Right lung (tissue), 5 donors: ENCODE results near the gene APOBEC2. TPM values are rescaled to one million over a fixed set of nuclear protein-coding genes. Genes with fewer than 3 reads are reported as not detected.

Experiments
- DNase-seq, 2 donors: peaks; one replicate each; pipeline ENCODE4 v3.0.0-alpha.2; 2013
- polyA plus RNA-seq, 5 donors: library from polyadenylated mRNA; unstranded; fragments of 120-200 nt; gene quantifications; one replicate each; pipeline versions ENCODE4 v1.2.1 to v1.2.3, GENCODE V29; 2013; ENCODE audit warnings: inconsistent platforms in 1 of 5, low replicate concordance in 1 of 5; ENCODE audit not compliant: insufficient read length in 5 of 5, insufficient read depth in 1 of 5

APOBEC2 gene
- polyA plus RNA-seq, 5 donors: 0.61 to 20.8 (median 0.69) TPM

- no peak for DNase-seq
These were observed 5.8 kb downstream of the APOBEC2 start for GRCh38 chr6:41058783-41059181.

GRCh38 chr6:41059556-41059955, 6.6 kb downstream of the APOBEC2 start:
- DNase-seq: no peak

DNA sequence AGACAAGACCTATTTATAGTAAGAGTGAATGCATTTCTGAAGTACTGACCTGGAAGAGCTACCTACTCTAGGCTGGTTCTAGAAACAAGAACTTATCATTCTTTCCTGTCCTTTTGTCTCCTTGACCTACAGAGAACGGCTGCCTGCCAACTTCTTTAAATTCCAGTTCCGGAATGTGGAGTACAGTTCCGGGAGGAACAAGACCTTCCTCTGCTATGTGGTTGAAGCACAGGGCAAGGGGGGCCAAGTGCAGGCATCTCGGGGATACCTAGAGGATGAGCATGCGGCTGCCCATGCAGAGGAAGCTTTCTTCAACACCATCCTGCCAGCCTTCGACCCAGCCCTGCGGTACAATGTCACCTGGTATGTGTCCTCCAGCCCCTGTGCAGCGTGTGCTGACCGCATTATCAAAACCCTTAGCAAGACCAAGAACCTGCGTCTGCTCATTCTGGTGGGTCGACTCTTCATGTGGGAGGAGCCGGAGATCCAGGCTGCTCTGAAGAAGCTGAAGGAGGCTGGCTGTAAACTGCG, 8.3 kb downstream of the APOBEC2 start:
- DNase-seq: no peak

- DNase-seq: no peak
These were observed 9.1 kb downstream of the APOBEC2 start for GRCh38 chr6:41062056-41062455.

DNA sequence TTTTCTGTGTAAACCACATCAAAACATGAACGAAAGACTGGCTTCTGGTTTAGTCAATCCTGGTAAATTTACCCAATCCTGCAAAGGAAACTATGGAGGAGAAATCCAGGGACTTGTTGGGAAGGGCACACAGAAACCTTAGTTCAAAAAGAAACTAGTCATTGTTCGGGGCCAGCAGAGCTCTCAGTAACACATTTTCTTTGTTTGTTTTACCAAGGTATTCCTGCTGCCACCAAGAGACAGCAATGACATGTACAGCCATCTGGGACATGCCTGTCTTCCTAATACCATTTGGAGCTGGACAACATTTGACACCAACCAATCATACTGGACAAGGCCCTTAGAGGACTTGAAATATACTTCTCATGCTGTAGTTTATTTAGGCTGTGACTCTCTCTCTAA, 10.9 kb downstream of the APOBEC2 start:
- no peak for DNase-seq

- DNase-seq: no peak
These were observed 11.8 kb downstream of the APOBEC2 start for GRCh38 chr6:41064841-41065240.

DNA sequence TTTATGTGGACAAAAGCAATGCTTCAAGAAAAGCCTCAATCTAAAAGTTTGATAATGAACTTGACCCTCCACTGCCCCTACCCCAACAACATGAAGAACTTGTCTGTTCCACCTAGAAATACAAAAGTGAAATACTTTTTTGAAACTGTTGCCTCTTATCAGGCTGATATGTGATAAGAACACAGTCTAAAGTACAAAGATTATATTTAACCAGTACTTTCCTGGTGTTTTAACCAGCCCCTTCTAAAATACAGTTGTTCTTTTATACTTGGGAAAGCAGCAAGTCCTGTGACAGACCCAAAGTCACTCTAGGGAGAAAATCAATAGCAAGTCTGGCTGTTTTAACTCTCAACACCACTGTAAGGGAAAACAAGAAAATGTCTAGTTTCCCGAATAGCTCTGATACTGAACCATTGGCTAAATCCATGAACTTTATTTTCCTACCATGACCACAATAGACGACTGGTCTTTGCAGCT, 12.6 kb downstream of the APOBEC2 start:
- DNase-seq: no peak

DNA sequence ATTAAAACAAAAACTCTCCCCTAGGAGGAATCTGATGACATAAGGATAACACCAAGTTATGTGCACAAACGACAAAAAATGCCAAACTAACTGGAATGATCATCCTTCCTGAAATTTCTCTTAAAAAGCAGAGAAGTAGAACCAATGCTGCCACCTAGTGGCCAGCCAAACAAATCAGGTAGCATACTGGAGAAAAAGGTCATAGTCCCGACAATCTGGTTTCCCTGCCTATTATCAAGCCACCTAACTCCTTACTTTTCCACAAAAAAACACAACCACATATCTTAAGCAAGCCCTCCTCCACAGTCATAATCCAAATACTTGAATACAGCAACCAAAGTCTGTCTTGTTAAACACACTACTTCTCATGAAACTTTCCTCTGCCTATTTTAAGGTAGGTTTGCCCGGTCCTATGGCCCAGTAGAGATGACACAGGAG, 13.9 kb downstream of the APOBEC2 start:
- DNase-seq: peak; percentile 54 to 79

GRCh38 chr6:41071501-41071922, 18.5 kb downstream of the APOBEC2 start:
- DNase-seq: no peak

GRCh38 chr6:41071923-41072835, 19.2 kb downstream of the APOBEC2 start, which contains the start of gene OARD1:
Gene OARD1 (minus strand): TSS chr6:41072356. CDS start chr6:41071634, 722 bp downstream.
- DNase-seq: peak; percentile 100

GRCh38 chr6:41072836-41073202, 19.8 kb downstream of the APOBEC2 start, which contains the start of gene NFYA:
Gene NFYA (plus strand): TSS chr6:41072974. CDS start chr6:41079090, 6,116 bp downstream.
- DNase-seq: no peak

DNA sequence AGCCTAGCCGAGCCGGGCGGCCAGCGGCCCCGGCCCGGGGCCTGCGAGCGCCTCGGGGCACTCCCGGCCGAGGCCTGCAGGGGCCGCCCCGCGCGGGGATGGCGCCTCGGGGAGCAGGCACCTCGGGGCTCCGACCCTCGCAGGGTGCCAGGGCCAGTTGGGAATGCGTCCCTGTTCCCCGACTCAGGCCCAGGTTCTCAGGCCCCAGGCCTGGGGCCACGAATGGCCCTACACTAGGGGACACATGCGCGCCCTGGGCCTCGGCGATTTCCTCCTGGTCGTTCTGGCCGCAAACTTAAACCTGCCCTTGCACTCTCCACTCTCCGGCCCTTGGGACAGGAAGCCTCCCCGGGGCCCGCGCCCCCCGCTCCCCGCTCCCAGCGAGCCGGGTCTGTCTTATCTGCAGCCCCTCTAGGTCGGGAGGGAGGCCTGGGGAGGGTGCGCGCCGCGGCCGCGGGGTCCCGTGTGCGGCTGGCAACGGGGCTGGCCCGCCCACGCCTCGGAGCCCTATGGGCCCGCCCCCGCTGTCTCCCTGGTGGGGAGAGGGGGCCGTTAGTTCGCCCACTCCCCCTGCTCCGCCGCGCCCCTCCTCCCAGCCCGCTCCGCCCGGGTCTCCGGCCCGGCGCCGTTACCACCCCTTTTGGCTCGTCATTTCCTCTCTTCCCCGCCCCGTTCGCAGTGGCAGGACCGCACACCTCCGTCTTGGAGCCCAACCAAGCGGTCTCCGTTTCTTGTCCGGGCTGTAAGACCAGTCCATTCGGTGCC, 20.4 kb downstream of the APOBEC2 start:
- DNase-seq: peak; percentile 81 to 83

DNA sequence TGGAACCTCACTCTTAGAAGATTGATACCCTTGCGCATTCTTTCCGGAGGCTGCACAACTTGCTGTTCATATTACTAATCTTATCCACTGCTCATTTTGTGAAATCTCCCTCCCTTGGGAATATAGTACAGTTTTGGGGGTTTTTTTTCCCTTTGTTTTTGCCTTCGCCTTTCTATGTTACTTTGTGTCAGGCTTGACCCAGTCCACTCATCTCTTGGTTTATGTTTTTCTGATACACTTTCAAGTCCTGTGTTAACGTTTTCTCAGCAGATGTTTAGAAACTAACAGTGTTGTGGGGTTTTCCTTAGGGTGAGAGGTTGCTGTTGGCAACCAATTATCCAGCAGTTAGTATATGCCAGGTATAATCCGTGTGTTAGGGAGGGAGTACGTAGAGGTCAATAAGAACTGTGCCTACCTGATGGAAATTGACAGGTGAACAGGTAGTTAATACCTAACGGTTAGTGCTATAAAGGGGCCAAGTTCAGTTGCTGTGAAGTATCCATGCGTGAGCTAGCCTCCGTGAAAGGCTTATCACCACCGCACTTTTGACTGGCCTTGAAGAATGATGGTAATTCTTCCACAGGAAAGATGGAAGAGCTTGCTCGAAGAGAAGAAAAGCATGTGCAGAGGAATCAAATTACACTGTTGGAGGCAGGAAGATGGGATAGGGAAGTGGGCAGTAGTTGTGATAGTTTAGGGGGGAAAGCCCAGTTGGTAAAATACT, 21.1 kb downstream of the APOBEC2 start:
- peak; percentile 12 to 28 for DNase-seq

GRCh38 chr6:41074692-41075436, 21.9 kb downstream of the APOBEC2 start:
- DNase-seq: no peak

DNA sequence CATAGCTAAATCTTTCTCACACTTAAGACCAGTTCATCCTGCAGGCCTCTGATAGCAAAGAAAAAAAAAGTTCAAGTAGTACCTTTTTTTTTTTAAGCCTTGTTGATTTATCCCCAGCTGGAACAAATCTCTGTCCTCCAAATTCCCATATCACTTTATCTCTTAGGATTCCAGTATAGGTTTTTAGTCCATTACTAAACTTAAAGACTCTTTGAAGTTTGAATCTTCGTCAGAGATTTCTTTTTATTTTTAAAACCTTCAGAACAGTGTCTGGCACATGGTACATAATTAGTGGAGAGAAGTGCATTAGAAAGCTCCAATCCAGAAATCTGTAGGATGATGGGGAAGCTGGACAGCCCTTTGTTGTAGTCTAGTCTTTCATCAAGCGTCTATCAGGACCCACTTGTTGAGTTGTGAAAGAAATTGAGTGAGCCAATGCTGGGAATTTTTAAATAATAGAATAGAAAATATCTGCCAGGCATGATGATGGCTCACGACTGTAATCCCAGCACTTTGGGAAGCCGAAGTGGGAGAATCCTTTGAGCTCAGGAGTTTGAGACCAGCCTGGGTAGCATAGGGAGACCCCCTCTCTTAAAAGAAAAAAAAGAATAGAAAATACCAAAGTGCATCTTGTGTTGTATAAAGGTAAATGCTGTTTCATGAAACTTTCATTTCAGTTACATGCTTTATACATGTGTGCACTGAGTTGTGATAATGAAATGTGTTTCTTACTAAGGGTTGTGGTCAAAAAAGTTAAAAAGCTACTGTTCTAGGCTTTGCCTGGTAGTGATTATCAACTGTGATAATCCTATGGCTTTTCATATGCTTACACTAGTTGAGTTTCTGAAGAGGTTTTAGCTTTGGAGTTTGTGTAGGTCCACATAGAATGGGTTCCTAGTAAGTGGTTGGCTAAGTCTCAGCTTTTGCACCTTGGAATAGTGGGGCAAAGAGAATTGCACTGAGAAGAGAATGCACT, 22.9 kb downstream of the APOBEC2 start:
- no peak for DNase-seq

DNA sequence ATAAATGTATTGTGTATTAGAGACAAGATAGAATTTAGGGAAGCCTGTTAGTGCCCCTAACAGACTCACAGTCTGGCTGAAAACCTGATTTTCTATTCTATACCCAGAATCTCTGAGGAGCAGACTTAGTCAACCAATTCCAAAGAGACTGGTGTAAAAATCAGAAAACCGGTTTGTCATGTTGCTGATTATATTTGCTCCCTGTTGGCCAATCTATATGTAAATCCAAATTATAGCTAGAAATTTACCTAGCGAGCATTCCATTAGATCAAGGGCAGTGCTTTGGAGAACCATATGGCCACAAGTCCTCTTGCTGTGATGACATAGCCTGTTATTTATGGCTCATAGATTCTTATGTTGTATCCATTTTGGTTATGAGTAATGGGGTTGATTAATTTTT, 24.5 kb downstream of the APOBEC2 start:
- no peak for DNase-seq

DNA sequence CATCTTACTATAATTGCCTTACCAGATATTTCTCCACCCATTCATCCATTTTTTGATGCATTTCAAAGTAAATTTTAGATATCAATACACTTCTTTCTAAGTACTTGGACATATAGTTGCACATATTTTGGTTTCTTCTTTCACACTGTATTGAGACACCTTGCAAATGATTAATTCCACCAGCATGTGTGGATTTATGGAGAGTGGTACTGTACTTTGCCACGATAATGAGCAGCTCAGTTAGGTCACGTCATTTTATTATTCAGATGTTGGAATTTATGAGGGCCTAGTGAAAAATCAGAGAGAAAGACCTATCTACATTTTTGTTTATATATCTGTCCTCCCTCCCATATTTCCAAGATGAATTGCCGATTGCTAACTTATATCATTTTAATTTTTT, 25.1 kb downstream of the APOBEC2 start:
- no peak for DNase-seq

GRCh38 chr6:41079080-41079479, 26.1 kb downstream of the APOBEC2 start:
- DNase-seq: no peak

DNA sequence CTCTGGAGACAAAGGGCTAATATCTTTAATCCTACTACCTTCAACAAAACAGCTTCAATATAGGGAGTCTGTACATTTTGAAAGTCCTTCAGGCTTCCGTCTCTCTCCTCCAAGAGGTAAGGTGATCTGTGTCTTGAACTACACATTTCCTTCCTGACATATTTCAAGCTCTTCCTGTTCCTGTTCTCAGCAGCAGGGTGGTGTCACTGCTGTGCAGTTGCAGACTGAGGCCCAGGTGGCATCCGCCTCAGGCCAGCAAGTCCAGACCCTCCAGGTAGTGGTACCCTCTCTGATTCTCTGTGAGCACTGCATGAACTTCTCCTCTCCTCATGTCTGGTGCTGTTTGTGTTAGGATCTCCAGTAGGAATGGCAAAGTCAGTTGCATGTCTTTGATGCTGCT, 27.6 kb downstream of the APOBEC2 start:
- DNase-seq: no peak

DNA sequence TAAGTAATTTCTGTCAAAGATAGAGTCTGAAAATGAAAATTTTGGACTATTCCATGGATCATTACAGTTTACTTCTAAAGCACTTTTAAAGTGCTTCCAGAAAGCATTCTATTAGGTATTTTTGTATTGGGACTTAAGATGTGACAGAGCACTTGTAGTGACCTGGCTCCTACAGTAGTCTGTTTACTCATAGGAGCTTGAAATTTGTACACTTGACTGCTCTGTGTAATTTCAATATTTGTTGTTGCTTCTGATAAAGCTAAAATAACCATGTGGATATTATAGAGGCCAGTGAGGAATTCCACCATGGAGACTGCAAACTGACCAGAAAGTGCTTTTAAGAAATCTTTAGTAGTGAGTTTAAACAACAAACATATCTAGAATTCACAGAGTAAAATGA, 30.1 kb downstream of the APOBEC2 start:
- DNase-seq: no peak
